Adrenal gland (tissue), 5 donors: ENCODE results near the gene TRIM52.

Experiments
- POLR2A ChIP-seq, 2 donors: fragments of 450-650 bp; IDR thresholded peaks; one replicate each; pipeline ENCODE4 v1.6.1; 2017; ENCODE audit warnings: antibody characterized with exemption in 2 of 2, mild to moderate bottlenecking in 2 of 2, moderate library complexity in 1 of 2
- TF ChIP-seq, protein P1 (sequence below), 6 experiments: fragments of 450-650 bp in 4 of 6; fragments of 200-600 bp in 2 of 6; sonication (generic) in 1 of 6; IDR thresholded peaks; 1 replicate in 5 of 6; 2 replicates in 1 of 6; pipeline versions ENCODE4 v1.5.1 to v1.8.0; 2016 to 2021; ENCODE audit warnings: antibody characterized with exemption in 6 of 6, mild to moderate bottlenecking in 2 of 6, moderate library complexity in 1 of 6
- donor health status: DM: no; HTN: no; CAD: no.

GRCh38 chr5:181207960-181208253 lies 53.0 kb downstream of the TRIM52 start:
- no peak for TF ChIP-seq POLR2A (IDR thresholded peaks at IDR 0.05)
- TF ChIP-seq, protein P1, sequence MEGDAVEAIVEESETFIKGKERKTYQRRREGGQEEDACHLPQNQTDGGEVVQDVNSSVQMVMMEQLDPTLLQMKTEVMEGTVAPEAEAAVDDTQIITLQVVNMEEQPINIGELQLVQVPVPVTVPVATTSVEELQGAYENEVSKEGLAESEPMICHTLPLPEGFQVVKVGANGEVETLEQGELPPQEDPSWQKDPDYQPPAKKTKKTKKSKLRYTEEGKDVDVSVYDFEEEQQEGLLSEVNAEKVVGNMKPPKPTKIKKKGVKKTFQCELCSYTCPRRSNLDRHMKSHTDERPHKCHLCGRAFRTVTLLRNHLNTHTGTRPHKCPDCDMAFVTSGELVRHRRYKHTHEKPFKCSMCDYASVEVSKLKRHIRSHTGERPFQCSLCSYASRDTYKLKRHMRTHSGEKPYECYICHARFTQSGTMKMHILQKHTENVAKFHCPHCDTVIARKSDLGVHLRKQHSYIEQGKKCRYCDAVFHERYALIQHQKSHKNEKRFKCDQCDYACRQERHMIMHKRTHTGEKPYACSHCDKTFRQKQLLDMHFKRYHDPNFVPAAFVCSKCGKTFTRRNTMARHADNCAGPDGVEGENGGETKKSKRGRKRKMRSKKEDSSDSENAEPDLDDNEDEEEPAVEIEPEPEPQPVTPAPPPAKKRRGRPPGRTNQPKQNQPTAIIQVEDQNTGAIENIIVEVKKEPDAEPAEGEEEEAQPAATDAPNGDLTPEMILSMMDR (IDR thresholded peaks at IDR 0.05): no peak
